SK-N-MC (cell line): ENCODE results near the gene POLE4.

ENCODE experiments used
- DNase-seq: peaks from one replicate; pipeline ENCODE4 v3.0.0-alpha.2; 2011; ENCODE audit warnings: low read depth, low spot score
- H3K27ac ChIP-seq: fragments of 200-600 bp; sonication (generic); 2 replicates; pipeline ENCODE4 v1.5.1; 2016; ENCODE audit warnings: mixed run types
- H3K36me3 ChIP-seq: fragments of 200-600 bp; sonication (generic); 2 replicates; pipeline ENCODE4 v1.6.1; 2017; ENCODE audit warnings: antibody characterized with exemption, low read length, mixed read lengths; ENCODE audit not compliant: insufficient read depth
- H3K4me3 ChIP-seq: fragments of 200-600 bp; sonication (generic); 2 replicates; pipeline ENCODE4 v1.5.1; 2016
- H3K9ac ChIP-seq: fragments of 200-600 bp; sonication (generic); 2 replicates; pipeline ENCODE4 v1.8.0; 2017; ENCODE audit warnings: mixed run types, mixed read lengths; ENCODE audit not compliant: insufficient read length
- H3K9me3 ChIP-seq: fragments of 200-600 bp; sonication (generic); 2 replicates; pipeline ENCODE4 v1.6.1; 2017; ENCODE audit warnings: low read depth, mild to moderate bottlenecking, antibody characterized with exemption, low read length, moderate library complexity, mixed read lengths
- EZH2 ChIP-seq: fragments of 200-600 bp; sonication (generic); IDR thresholded peaks from one replicate; pipeline ENCODE4 v1.6.1; 2017; ENCODE audit warnings: antibody characterized with exemption
- FOXP2 ChIP-seq: optimal IDR thresholded peaks from 2 replicates; pipeline ENCODE3; 2011; ENCODE audit warnings: mild to moderate bottlenecking, moderate library complexity; ENCODE audit not compliant: insufficient read depth; ENCODE audit errors: extremely low read length, control extremely low read depth
- POLR2AphosphoS5 ChIP-seq: IDR thresholded peaks from 2 replicates; pipeline ENCODE4 v1.6.1; 2012; ENCODE audit warnings: mild to moderate bottlenecking, low read depth, low read length, borderline replicate concordance

POLE4 gene

DNA sequence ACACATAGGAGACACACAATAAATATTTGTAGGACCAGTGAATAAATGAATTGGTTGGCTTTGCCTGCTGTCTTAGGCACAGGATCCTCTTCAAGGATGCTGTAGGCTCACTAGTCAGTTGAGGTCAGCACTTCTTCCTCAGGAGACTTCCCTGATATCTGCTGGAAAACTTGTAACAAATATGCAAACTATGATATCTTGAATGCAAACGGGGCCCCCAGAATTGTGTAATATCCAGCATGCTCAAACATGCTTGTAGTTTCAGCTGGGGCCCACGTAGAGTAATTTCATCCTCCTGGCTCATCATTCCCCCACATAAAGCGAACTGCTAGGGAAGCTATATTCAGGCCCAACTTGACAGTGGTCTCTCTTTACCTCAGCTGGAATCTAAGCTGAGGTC lies 43.6 kb downstream of the POLE4 start:
- Histone ChIP-seq H3K9me3 (no peaks in the 10 kb centered on the region), H3K27ac (no peak overlapping the region), H3K36me3 (no peaks in the 10 kb centered on the region), H3K4me3 (peak overlapping the region; percentile 19; the same call in 1 of the 2 replicates), H3K9ac (no peak overlapping the region)
- DNase-seq: peak; percentile 22
- no peak for TF ChIP-seq FOXP2
- no peak for TF ChIP-seq EZH2
- no peak for TF ChIP-seq POLR2AphosphoS5

DNA sequence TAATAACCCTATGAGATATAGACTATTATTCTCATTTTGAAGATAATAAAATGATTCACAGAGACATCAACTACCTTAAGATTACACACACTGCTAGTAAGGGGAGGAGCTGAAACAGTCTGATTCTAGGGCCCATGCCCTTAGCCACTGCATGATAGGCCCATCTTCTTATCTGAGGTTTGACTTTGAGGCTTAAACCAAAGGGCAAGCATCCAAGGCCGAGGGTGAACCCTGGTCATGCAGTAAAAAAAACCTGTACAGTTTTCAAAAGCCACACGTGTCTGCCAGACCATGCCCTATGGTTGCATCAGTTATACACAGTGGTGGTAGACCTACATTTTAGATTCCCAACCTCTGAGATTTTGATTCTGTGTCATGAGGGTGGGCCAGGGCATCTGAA lies 44.8 kb downstream of the POLE4 start:
- Histone ChIP-seq H3K4me3 (no peak overlapping the region), H3K27ac (no peak overlapping the region), H3K36me3 (no peaks in the 10 kb centered on the region), H3K9me3 (no peaks in the 10 kb centered on the region), H3K9ac (no peak overlapping the region)
- no peak for DNase-seq
- TF ChIP-seq FOXP2 (no peak), POLR2AphosphoS5 (no peak), EZH2 (no peak)

DNA sequence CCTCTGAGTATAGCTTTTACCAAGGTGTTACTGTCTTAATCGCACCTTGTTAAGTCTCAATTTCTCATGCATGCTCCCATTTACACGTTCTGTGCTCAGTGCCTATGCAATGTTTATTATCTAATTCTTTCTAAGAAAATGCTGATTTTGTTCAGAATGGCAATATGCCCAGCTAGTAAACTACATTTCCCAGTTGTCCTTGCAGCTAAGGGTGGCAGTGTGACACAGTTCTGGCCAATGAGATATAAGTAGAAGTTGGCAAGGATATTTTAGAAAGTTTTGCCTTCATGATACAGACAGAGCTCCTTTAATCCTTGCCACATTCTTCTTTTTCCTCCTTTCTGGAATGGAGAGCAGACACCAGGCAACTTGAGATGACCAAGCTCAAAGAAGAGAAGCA lies 45.3 kb downstream of the POLE4 start:
- no peak overlapping the region for H3K4me3 ChIP-seq
- no peak for DNase-seq
- H3K9ac ChIP-seq: no peak overlapping the region
- no peaks in the 10 kb centered on the region for H3K36me3 ChIP-seq
- no peaks in the 10 kb centered on the region for H3K9me3 ChIP-seq
- no peak overlapping the region for H3K27ac ChIP-seq
- no peak for TF ChIP-seq EZH2
- no peak for TF ChIP-seq FOXP2
- TF ChIP-seq POLR2AphosphoS5: no peak

DNA sequence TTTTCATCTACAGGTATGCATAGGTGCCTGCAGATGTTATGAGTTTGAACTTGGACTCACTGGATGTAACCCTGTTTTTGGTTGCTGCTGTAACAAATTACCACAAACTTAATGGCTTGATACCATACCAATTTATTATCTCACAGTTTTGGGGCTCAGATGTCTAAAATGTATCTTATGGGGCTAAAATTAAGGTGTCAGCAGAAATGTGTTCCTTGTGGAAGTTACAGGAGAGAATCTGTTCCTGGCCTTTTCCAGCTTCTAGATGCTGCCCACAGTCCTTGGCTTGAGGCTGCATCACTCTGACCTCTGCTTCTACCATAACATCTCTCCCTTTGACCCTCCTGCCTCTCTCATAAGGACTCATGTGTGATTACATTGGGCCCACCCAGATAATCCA lies 47.6 kb downstream of the POLE4 start:
- Histone ChIP-seq H3K9me3 (no peaks in the 10 kb centered on the region), H3K36me3 (no peaks in the 10 kb centered on the region), H3K9ac (no peak overlapping the region), H3K4me3 (no peak overlapping the region), H3K27ac (no peak overlapping the region)
- no peak for TF ChIP-seq POLR2AphosphoS5
- no peak for TF ChIP-seq EZH2
- no peak for TF ChIP-seq FOXP2
- DNase-seq: no peak

DNA sequence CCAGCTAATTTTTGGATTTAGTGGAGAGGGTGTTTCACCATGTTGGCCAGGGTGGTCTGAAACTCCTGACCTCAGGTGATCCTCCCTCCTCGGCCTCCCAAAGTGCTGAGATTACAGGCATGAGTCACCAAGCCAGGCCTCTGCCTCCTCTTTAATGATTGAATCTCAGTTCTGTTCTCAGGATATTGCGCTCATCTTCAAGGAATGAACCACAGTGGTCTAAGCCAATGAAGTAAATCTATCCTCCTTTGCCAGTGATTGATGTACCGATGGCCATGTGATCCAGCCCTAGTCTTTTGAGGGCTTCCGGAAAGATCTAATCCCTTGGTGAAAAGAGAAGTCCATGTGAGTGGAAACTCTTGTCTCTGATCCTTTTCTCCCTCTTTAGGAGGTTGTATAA lies 48.6 kb downstream of the POLE4 start:
- DNase-seq: no peak
- TF ChIP-seq FOXP2: no peak
- no peaks in the 10 kb centered on the region for H3K36me3 ChIP-seq
- H3K27ac ChIP-seq: no peak overlapping the region
- no peaks in the 10 kb centered on the region for H3K9me3 ChIP-seq
- H3K9ac ChIP-seq: no peak overlapping the region
- no peak overlapping the region for H3K4me3 ChIP-seq

DNA sequence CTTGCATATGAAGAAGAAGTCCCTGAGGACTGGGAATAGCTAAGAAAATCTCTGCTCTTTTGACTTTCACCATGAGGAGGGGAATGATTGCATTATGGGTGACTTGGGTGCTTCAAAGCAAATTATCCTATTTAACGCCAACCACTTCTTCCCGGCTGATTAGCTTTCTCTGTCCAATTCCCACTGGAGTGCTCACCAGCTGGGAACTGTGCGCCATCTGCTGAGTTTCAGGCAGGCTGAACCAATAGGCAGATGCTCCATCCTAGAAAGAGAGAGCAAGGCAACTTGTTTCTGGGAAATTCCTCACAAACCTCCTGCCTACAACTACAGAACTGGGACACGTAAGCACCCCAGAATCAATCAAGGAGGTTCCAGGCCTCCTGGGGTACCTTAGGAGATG lies 49.4 kb downstream of the POLE4 start:
- no peak for TF ChIP-seq FOXP2
- TF ChIP-seq POLR2AphosphoS5: no peak
- no peak for TF ChIP-seq EZH2
- Histone ChIP-seq H3K27ac (no peak overlapping the region), H3K9me3 (no peaks in the 10 kb centered on the region), H3K4me3 (no peak overlapping the region), H3K9ac (no peak overlapping the region), H3K36me3 (no peaks in the 10 kb centered on the region)
- no peak for DNase-seq

DNA sequence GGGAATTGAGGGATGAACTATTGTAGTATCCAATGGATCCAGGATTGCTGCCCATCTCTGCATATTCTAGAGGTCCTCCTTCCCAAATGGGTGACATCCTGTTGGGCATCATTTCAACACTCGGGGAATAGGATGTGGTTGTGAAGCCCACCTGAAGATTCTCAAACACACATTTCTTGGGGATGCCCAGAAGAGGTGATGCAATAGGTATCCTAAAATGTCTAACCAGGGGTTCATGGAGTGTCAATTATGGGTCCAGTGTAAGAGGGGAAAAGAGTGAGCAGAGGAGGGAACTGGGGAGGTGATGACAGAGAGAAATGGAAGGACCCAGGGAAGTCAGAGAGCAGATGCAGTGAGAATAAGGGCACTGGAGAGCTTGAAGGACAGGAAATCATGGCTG lies 52.1 kb downstream of the POLE4 start:
- no peak for TF ChIP-seq POLR2AphosphoS5
- no peak for TF ChIP-seq EZH2
- TF ChIP-seq FOXP2: no peak
- H3K36me3 ChIP-seq: no peaks in the 10 kb centered on the region
- H3K4me3 ChIP-seq: no peak overlapping the region
- H3K9ac ChIP-seq: no peak overlapping the region
- no peak for DNase-seq
- H3K27ac ChIP-seq: no peak overlapping the region
- no peaks in the 10 kb centered on the region for H3K9me3 ChIP-seq

DNA sequence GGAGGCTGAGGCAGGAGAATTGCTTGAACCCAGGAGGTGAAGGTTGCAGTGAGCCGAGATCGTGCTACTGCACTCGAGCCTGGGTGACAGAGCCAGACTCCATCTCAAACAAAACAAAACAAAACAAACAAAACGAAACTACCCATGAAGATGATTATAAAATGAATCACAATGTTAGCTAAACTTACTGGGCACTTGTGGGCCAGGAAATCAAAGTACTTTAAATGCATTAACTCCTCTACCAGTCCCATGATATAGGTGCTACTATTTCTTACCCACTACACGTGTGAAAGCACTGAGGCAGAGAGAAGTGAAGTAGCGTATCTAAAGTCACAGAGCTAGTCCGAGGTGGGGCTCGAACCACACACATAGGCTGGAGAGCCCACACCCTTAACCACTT lies 53.6 kb downstream of the POLE4 start:
- Histone ChIP-seq H3K4me3 (no peak overlapping the region), H3K27ac (no peak overlapping the region), H3K9ac (no peak overlapping the region), H3K36me3 (no peaks in the 10 kb centered on the region), H3K9me3 (no peaks in the 10 kb centered on the region)
- DNase-seq: no peak
- TF ChIP-seq POLR2AphosphoS5 (no peak), EZH2 (no peak), FOXP2 (no peak)

DNA sequence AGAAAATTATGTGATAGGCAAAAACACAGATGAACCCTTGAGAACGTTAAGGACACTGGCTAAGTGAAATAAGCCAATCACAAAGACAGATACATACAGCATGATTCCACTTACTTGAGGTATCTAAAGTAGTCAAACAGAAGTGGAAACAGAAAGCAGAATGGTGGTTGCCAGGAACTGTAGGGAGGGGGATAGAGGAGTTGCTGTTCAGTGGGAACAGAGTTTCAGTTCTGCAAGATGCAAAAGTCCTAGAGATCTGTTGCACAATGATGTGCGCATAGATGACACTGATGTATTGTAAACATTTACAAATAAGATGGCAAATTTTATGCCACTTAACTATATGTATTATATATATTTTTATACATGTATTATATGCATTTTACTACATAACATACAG lies 59.7 kb downstream of the POLE4 start:
- H3K9ac ChIP-seq: no peak overlapping the region
- no peak for DNase-seq
- no peaks in the 10 kb centered on the region for H3K36me3 ChIP-seq
- no peak overlapping the region for H3K27ac ChIP-seq
- H3K9me3 ChIP-seq: no peaks in the 10 kb centered on the region
- TF ChIP-seq FOXP2 (no peak), POLR2AphosphoS5 (no peak), EZH2 (no peak)
- no peak overlapping the region for H3K4me3 ChIP-seq
